Posterior vena cava (tissue), 2 donors: ENCODE measurements around the gene PAX5. TPM values are rescaled to one million over a fixed set of nuclear protein-coding genes. Genes with fewer than 3 reads are reported as not detected.

Experiments
- DNase-seq: peaks from one replicate; pipeline ENCODE4 v3.0.0-alpha.2; 2020; ENCODE audit warnings: low spot score
- intact Hi-C, 2 donors: fragments of 100-400 bp; cut with DNase I; formaldehyde crosslinking; loops; one replicate each; pipeline versions ENCODE4 v1.14.1 to v1.14.2; 2022 to 2023
- total RNA-seq, 2 donors: library from RNA; stranded (reverse); fragmentation: NEBNext Ultra II Directional; extraction: Animal tissue kit (Norgen Biotek cat#: 25700); gene quantifications; one replicate each; pipeline ENCODE4 v1.2.1, GENCODE V29; 2021
- donor health status: DM: yes; HTN: yes; CAD: no.
- donor health status: DM: yes; HTN: yes; CAD: no.

The PAX5 gene
- total RNA-seq, 2 donors from 2014 or later = 0.46 to 0.67 TPM

DNA sequence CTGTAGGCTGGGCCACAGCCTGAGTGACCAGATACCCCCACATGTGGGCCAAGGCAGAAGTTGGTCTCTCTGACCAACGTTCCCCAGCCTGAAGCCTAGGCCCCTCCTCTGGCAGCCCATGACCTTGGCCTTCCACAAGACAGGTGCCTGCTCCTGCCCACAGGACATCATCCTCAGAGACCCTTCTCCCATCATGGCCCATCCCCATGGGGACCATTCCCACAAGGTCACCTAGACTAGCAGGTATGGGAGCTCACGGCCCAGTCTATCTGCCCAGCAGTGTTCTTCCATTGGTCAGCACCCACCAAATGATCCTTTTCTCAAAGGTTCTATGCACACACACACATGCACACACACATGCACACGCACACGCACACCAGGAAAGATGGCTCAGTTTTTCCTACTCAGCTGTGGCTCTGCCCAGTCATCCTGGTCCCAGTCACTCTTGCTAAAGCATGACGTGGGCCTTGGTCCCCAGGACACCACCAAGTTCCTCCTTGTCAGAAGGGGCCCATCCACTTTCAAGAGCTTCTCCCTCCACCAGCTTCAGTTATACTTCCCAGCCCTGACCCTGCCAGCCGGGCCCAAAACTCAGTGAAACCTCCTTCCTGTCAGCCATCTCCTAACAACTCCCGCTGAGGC lies 65.4 kb downstream of the PAX5 start:
- intact Hi-C loops = no loop called here
- DNase-seq = no peak

DNA sequence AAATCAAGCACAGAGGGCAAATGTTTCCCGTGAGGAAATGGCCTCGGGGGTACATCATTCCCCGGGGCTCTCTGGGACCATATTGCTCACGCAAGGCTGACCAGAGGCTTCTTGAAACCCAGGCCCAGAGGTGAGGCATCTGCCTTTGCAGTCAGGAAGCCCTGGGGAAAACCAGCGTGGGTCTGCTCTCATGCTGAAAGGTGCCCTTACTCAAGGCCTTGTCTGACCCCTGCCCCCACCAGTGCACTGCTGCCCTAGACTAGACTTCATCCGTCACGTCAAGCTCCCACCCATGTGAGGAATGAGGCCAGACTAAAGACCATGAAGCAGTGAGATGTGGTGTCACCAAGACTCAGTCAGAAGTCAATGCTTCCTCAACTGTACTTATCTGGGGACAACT lies 66.1 kb downstream of the PAX5 start:
- intact Hi-C loops = no loop called here
- peak; percentile 66 for DNase-seq

- intact Hi-C loops = no loop called here
- no peak for DNase-seq
These were observed 67.5 kb downstream of the PAX5 start for GRCh38 chr9:36966371-36967097.

DNA sequence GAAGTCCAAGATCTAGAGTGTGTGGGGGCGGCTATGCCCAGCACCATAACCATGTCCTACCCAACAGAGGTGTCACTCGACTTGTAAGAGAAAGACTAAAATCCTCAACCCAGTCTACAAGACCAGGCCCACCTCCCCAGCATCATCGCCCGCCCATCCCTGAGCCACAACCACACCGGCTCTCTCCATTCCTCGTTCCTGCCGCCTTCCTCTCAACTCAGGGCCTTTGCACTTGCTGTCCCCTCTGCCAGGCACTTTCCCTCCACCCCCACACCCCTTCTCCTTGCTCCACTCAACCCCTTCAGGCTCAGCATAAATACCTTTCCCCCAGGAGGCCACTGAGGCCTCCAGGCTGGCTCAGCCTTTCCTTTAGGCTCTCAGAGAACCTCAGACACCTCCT lies 69.3 kb downstream of the PAX5 start:
- intact Hi-C loops = no loop called here
- DNase-seq = peak; percentile 66

DNA sequence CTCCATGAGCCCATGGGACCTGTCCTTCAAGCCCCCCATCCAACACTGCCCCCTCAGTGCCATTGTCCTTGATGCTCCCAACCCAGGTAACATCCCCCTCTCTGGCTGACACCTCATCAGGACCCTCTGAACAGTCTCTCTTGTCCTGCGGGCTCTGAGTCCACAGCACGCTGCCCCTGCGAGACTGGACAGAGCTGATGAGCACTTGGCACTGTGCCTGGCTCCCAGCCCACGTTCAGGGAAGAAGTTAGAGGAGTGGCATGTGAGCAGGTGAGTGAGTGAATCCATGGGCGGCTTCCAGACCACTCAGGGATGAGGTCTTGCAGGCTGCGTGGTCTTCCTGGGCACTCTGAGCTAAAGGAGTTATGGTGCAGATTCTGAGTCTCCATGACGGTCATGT lies 70.7 kb downstream of the PAX5 start:
- intact Hi-C loops = no loop called here

GRCh38 chr9:36962691-36963090 lies 71.4 kb downstream of the PAX5 start:
- intact Hi-C loops = no loop called here

More for the DNA sequence above, 70.7 kb downstream of the PAX5 start:
- peak; percentile 60 for DNase-seq

GRCh38 chr9:36961561-36962325 lies 72.3 kb downstream of the PAX5 start:
- peak; percentile 78 for DNase-seq
- intact Hi-C loops = no loop called here

More at GRCh38 chr9:36962691-36963090, 71.4 kb downstream of the PAX5 start:
- peak; percentile 68 for DNase-seq

- intact Hi-C loops = no loop called here
- peak; percentile 30 for DNase-seq
These were observed 73.0 kb downstream of the PAX5 start for GRCh38 chr9:36961051-36961450.

DNA sequence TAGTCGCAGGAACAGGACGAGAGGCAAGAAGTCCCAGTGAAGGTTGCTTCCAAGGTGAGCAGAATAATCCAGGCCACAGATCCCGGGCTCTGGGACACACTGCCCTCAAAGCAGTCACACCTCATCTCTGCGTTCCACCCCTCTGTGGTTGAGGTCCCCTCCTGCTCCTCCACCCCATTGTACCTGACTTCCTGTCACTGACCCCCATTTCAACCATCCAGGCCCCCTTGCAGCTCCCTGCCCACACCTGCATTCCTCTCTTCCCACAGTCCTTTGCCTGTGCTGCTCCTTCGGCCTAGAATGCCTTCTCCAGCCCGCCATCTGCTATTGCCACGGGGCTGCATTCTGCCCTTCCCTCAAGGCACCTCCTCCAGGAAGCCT lies 73.5 kb downstream of the PAX5 start:
- peak; percentile 62 for DNase-seq
- intact Hi-C loops = no loop called here

DNA sequence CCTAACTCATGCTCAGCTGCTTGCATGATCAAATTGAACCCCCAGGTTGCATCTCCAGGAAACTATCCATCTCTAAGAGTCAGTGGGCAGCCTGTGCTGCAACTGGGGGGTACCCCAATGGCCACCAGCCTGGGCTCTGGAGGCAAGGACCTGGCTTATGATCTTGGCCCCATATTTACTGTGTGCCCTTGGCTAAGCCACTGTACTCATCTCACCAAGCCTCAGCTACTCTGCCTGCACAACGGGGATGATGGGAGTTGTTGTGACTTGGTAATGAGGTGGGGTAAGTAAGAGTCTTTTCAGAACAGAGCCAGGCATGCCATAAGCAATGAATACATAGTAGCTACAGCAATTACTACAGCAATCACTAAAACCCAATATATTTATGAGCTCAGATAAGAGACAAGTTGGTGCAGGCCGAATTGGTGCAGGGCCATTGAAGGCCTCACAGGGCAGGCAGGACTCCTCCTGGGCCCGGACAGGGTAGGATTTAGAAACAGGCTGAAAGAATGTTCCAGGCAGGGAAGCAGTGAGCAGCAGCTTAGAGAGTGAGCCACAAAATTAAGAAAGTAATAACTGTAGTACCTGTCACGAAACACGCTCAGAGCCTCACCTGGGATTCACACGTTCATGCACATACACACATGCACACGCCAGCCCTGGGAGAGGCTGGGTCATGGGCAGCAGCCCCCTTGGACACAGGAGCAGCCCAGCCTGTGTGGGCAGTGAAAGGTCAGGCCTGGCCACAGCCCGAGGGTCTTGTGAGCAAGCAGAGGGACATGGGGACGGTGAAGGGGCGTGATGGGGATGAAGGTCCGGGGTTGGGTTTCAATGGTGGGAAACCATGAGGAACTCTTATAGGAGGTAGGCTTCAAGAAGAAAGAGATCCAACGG lies 74.1 kb downstream of the PAX5 start:
- intact Hi-C loops = no loop called here
- DNase-seq = peak; percentile 68

GRCh38 chr9:36956908-36957307 lies 77.2 kb downstream of the PAX5 start:
- intact Hi-C loops = no loop called here
- DNase-seq = no peak

DNA sequence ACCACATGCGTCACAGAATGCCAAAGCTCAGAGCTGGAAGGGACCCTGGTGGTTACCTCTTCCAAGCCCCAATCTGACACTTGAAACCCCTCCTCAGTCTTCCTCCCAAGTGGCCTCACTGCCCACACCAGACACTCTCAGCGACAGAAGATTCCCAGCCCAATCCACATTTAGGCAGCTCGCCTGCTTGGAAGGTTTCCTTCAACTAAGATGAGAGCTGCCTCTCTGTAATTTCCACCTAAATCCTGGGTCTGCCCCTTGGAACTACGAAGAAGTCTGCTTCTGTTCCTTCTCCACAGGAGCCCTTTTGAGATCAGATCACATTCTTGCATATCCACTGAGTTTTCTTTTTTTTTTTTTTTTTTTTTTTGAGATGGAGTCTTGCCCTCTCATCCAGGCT lies 83.7 kb downstream of the PAX5 start:
- intact Hi-C loops = no loop called here
- DNase-seq = no peak

DNA sequence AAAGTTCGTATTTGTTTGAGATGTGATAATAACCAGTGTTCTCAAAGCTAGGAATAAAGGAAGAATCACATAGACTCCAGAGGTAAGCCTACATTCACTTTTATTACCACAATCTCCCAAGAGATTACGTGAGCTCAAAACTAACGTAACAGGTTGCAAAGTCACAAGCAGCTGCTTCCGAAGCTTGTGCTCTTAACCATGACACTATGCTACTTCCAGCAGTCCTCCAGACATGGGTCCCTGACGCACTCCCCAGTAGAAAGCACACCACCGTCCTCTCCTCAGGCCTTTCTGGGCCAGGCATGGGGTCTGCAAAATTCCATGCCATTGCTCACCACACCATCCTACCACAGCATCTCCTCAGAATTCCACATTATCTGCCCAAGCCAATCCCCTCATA lies 84.6 kb downstream of the PAX5 start:
- intact Hi-C loops = no loop called here

GRCh38 chr9:36948051-36948450 lies 86.0 kb downstream of the PAX5 start:
- no peak for DNase-seq
- intact Hi-C loops = no loop called here

More for the DNA sequence above, 84.6 kb downstream of the PAX5 start:
- DNase-seq = no peak

GRCh38 chr9:36946653-36947052 lies 87.4 kb downstream of the PAX5 start:
- no peak for DNase-seq
- intact Hi-C loops = no loop called here

DNA sequence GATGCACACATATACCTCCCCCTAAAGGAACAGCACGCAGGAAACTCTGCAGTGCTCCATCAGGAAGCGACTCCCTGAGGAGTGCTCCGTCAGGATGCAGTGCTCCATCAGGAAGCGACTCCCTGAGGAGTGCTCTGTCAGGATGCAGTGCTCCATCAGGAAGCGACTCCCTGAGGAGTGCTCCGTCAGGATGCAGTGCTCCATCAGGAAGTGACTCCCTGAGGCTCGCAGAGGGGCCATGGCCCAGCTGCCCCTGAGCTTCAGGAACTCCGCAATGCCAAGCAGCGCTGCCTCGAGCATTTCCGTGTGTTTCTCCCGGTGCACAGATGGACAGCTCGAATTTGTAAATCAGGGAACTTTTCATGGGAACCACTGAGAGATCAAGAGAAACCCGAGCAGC lies 88.1 kb downstream of the PAX5 start:
- DNase-seq = no peak
- intact Hi-C loops = no loop called here

DNA sequence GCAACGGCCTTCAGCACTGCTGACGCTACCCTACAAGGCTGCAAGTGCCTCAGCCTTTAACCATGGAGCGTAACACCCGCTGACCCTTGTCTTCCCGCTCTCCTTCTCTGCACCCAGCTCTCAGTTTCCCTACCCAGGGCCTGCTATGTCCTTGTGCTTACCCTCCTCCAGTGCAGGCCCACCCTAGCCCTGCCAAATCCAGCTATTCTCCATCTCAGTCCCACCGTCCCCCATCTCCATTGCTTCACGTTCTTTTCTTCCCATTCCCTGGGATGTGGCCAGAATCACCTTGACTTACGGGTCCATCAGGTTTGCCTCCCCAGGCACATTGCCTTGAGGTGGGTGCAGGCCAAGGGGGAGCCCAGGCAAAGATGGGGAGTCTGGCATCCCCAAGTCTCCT lies 91.2 kb downstream of the PAX5 start:
- intact Hi-C loops = no loop called here
- DNase-seq = no peak

- intact Hi-C loops = no loop called here
- no peak for DNase-seq
These were observed 92.6 kb downstream of the PAX5 start for GRCh38 chr9:36941441-36941840.

- no peak for DNase-seq
- intact Hi-C loops = no loop called here
These were observed 93.2 kb downstream of the PAX5 start for GRCh38 chr9:36940881-36941280.

DNA sequence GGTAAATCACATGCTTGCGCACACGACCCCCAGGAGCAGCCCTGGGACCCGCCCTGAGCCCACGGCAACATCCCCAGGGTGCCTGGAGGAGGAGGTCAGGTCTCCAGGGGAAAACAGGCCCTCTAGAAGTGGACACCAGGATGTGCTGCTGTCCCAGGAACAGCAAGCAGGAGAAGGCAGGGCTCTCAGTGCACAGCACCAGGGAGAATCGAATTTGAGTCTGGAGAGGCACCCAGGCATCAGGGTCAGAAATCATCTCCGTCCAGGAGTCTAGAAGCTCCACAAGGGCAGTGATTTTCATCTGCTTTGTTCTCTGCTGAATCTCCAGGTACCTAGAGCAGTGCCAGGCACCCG lies 93.6 kb downstream of the PAX5 start:
- intact Hi-C loops = no loop called here
- no peak for DNase-seq
